Measurements from ENCODE around the gene OR52E2. TPM values are rescaled to one million over a fixed set of nuclear protein-coding genes. Genes with fewer than 3 reads are reported as not detected.
"Not testable (repeated sequence)": the region's sequence is repeated elsewhere in the genome, so short reads cannot be mapped to it uniquely, and the experiment has no call there.

Gene OR52E2
- total and polyA plus RNA-seq, 12 donors, result not detected

GRCh38 chr11:5065027-5065426 lies 5.6 kb upstream of the OR52E2 start:
- no peak for TF ChIP-seq CTCF (IDR thresholded peaks at IDR 0.05)
- 4 to 5% methylated on average over 1 of the region's 1 CpG for WGBS, 2 donors
- no peaks in the 10 kb centered on the region for H3K4me1 ChIP-seq
- H3K9me3 ChIP-seq, result no peaks in the 10 kb centered on the region
- no peak overlapping the region for H3K27ac ChIP-seq
- H3K4me3 ChIP-seq, result no peak overlapping the region
- H3K36me3 ChIP-seq, result no peaks in the 10 kb centered on the region
- intact Hi-C loops (cut with DNase I), result no loop called here
- no peak for DNase-seq
- H3K27me3 ChIP-seq, result peaks cover 0 to 4% (median 0%) of the 10 kb centered on the region in 7 donors
- no peak for ATAC-seq

GRCh38 chr11:5058679-5059078 lies 748 bp downstream of the OR52E2 start:
- H3K9me3 ChIP-seq; DNase-seq; H3K36me3 ChIP-seq; ATAC-seq; H3K4me3 ChIP-seq; H3K4me1 ChIP-seq; H3K27ac ChIP-seq; intact Hi-C loops (cut with DNase I); H3K27me3 ChIP-seq: not testable (repeated sequence)
- 68 to 94% methylated on average over 5 of the region's 5 CpGs for WGBS, 2 donors

- WGBS, 2 donors, result 72 to 87% methylated on average over 15 of the region's 15 CpGs
- DNase-seq (no peak), ATAC-seq (no peak)
- TF ChIP-seq CTCF (IDR thresholded peaks at IDR 0.05), result no peak
- H3K27me3 ChIP-seq, result no peaks in the 10 kb centered on the region
- H3K4me3 ChIP-seq, result no peak overlapping the region
- intact Hi-C loops (cut with DNase I), result no loop called here
- no peaks in the 10 kb centered on the region for H3K36me3 ChIP-seq
- H3K27ac ChIP-seq, result no peak overlapping the region
- no peaks in the 10 kb centered on the region for H3K4me1 ChIP-seq
- no peaks in the 10 kb centered on the region for H3K9me3 ChIP-seq
Observed at GRCh38 chr11:5046754-5047330, 12.6 kb downstream of the OR52E2 start.

- WGBS, 2 donors, result 58 to 78% methylated on average over 1 of the region's 1 CpG
- TF ChIP-seq CTCF (IDR thresholded peaks at IDR 0.05), result no peak
- H3K36me3 ChIP-seq, result no peaks in the 10 kb centered on the region
- no peak within 1 kb of the TSS for H3K27ac ChIP-seq
- DNase-seq (no peak), ATAC-seq (no peak)
- H3K27me3 ChIP-seq, result no peaks in the 10 kb centered on the region
- H3K4me1 ChIP-seq, result no peaks in the 10 kb centered on the region
- H3K4me3 ChIP-seq, result no peak within 1 kb of the TSS
- no peaks in the 10 kb centered on the region for H3K9me3 ChIP-seq
- intact Hi-C loops (cut with DNase I), result no loop called here
Observed at GRCh38 chr11:5046226-5046625, 13.2 kb downstream of the OR52E2 start, which contains the start of gene OR52J3. Gene OR52J3 (plus strand): TSS chr11:5046526. CDS start chr11:5046526, 0 bp downstream.

- 52 to 76% methylated on average over 2 of the region's 2 CpGs for WGBS, 2 donors
- no peaks in the 10 kb centered on the region for H3K4me1 ChIP-seq
- intact Hi-C loops (cut with DNase I), result no loop called here
- H3K27ac ChIP-seq, result no peak overlapping the region
- no peak for DNase-seq
- no peaks in the 10 kb centered on the region for H3K36me3 ChIP-seq
- no peak for ATAC-seq
- H3K27me3 ChIP-seq, result no peaks in the 10 kb centered on the region
- no peak overlapping the region for H3K4me3 ChIP-seq
- no peak for TF ChIP-seq CTCF (IDR thresholded peaks at IDR 0.05)
- H3K9me3 ChIP-seq, result no peaks in the 10 kb centered on the region
Observed at GRCh38 chr11:5043380-5043779, 16.0 kb downstream of the OR52E2 start.

All from heart right ventricle (tissue), 16 donors.